ENCODE data around the gene FCHO1.

The FCHO1 gene

DNA sequence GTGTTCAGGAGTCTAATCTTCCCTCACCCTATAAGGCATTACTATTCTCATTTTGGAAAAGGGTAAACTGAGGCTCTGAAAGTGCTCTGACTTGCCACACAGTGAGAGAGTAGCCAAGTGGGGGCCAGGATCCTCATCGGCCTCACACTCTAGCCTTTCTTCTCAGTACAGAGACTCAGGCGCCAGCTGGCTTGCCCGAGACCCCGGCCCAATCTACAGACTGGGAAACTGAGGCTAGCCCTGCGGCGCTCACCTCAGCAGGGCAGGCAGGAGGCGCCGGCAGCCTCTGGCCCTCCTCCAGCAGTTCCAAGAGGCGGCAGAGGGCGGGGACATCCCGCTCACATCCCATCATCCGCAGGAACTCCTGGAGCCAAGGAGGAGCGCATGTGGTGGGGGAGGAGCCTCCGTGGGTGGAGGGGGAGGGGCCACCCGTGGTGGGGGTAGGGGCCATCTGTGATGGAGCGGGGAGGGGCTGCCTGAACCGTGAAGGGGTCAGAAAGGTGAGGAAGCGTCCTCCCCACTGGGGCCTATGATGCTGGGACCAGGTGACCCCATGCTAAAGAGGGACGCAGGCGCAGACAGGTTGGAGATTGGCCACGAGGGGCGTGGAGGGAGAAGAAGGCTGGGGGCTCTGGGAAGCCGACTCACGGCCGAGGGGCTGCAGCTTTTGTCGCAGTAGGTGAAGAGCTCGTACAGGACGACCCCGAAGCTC lies 78.7 kb downstream of the FCHO1 start:
- DNase-seq (ENCODE audit: low spot score): peak; percentile 64

DNA sequence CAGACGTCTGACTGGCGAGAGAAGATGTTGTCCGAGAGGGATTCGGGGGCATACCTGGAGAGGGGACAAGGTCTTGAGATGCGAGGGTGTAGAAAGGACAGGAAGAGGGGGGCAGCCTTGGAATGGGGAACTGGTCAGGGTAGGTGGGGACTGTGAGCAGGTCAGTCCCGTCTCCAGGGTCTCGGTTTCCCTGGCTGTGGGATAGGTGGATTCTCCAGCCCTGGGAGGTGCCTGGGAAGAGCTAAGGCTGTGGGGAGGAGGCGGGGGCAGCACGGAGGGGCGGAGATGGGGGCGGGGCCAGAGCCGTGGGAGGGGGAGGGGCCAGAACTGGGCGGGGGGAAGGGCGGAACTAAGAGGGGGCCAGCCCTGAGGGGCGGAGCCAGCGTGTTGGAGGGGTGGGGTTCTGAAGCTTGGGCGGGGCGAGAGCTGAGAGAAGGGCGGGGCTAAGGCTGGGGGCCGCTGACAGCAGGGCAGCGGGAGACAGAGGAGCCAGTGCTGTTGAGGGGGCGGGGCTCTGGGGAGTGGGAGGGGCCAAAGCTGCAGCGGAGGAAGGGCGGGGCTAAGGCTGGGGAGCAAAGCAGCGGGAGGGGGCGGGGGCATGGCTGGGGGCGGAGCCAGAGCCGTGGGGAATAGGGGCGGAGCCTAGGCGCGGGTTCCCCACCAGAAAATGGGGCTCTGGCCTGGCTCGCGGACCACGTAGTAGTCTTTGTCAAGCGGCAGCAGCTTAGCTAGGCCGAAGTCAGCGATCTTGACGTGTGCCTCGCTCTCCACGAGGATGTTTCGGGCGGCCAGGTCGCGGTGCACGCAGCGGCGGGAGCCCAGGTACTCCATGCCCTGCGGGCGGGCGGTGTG lies 79.5 kb downstream of the FCHO1 start:
- DNase-seq (ENCODE audit: low spot score): peak; percentile 86

DNA sequence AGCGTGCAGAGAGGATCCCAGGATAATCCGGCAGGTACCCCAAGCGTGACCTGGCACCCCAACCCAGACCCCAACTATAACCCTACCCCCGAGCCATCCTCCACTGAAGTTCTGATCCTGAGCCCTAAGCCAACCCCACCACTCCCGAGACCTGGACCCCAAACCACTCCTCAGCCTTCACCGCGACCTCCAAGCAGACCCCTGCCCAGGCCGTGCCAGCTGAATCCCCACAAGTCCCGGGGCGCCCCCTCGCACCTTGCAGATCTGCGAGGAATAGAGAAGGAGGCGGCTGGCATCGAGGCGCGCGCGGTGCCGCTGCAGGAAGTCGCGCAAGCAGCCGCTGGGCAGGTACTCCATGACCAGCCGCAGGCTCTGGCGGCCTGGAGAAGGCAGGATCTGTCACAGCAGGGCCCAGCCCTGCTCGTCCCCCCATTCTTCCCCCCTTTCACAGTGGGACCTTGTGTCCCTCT lies 80.2 kb downstream of the FCHO1 start:
- no peak for DNase-seq (ENCODE audit: low spot score)

DNA sequence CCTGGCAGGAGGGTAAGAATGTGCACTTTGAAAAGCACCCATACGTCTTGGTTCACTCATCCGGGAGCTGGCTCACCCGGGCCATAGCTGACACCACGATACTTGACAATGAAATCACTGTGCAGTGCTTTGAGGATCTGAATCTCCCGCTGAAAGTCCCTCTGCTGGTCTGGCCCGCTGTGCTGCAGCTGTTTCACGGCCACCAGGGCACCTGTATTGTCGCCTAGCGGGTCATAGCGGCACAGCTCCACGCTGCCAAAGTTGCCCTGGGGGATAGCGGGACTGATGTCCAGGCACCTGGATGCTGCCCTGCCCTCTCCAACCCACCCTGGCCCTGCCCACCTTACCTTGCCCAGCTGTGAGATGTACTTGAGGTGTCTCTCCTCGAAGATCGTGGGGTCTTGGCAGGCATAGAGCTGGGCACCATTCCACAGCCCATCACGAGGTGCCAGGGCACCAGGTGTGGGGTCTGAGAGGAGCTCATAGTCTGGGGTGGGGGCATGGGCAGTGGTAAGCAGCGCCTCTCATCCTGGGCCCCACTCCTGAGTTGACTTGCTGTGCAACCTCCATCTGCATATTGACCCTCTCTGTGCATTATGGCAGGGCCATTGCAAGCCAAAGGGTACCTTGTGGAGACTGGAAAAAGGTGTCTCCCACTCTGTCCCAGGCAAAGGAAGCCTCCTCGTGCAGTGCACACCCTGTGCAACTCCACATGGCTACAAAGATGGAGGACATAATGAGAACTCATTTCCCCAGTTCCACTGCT lies 81.3 kb downstream of the FCHO1 start:
- DNase-seq (ENCODE audit: low spot score): no peak

DNA sequence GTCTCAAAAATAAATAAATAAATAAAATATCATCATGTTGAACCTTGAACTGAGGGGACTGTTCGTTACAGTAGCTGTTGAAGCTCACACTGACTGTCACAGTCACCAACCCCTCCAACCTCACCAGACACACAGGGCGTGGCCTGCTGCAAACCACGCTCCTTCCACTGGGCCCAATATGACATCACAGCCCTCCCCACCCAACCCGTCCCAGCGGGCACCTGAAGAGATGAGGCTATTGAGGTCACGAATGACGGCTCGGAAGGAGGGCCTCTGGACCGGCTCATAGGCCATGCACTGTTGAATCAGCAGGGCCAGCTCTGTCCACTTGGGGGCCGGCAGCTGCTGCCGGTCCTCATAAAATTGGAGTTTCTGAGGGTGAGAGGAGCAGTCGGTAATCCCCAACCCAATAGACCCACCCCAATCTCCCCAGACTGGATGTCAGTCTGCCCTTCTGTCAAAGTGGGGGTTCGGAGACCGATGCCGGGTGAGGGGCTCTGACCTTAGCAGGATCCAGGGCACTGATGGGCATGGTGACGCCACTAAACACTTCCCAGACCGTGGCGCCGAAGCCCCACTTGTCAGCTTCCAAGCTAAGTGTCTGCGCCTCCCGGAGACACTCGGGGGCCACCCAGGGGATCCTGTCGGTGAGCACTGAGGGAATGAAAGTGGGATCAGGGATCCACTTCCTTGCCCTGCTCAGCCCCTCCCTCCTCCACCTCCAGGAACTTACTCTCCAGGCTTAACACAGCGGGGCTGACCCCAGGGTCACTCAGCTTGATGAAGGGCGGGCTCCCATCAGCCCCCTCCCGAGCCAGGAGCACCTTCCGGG lies 83.3 kb downstream of the FCHO1 start:
- DNase-seq (ENCODE audit: low spot score): no peak

DNA sequence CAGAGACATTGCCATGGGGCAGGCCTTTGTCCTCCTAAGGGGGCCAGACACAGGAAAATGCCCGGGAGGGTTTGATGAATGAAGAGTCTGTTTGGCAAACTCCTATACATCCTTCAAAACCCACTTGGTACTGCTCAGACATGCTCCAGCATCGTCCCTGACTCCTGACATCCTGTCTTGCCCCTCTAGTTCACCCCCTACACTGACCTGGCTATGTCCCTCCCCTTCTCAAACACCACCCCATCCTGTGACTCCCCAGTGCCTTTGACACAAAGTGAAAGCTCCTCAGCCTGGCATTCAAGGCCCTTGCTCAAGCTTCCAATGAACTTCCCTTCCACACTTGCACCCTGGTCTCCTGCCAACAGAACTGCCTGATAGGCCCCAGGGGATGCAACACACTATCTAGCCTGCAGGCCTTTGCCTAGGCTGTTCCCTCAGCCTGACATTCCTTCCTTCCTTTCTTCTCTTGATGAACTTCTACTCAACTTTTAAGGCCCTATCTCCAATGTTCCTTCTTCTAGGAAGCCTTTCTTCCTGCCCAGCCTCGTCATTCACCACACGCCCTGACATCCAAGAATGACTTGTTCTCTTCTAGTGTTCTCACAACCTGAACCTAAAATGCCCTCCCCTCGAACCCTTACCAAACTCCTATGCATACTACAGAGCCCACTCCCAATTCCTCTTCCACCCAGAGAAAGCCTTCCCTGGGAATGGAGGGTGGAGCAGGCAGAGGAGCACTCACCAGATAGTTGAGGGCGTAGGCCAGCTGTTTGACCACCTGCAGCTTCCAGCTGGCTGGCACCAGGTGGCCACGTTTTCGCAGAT lies 84.1 kb downstream of the FCHO1 start:
- no peak for DNase-seq (ENCODE audit: low spot score)

DNA sequence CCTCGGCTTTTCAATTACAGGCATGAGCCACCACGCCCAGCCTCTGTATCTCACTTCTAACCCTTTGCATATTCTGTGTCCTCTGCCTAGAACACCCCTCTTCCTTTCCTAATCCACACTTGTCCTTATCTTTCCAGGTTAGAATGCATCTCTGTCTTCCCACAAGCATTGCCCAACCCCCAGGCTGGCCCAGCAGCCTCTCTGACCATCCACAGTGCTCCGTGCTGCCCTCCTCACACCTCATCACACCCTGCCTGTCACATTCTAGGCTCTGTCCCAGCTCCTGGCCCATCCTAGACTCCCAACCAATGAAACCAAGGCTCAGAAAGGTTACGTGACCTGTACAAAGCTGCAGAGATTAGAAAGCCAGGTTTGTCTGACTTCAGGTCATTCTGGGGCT lies 85.3 kb downstream of the FCHO1 start:
- no peak for DNase-seq (ENCODE audit: low spot score)

DNA sequence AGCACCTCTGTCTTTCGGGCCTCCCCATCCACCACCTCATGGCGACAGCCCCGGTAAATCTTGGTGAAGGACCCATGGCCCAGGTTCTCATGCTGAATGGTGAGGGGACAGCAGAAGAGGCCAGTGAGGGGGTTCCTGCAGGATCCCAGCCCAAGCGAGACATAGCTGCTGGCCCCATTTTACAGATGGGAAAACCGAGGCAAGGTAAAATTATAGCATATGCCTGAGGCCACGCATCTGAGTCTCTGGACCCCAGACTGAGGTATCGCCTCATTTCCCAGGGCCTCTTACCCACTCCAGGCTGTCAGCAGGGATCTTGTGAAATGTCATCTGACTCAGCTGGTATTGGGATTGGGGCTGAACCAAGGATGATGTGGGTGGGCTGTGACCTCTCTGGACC lies 86.7 kb downstream of the FCHO1 start:
- no peak for DNase-seq (ENCODE audit: low spot score)
